Right atrium auricular region (tissue), 2 donors: Measurements from ENCODE around the gene LMOD1. TPM values are rescaled to one million over a fixed set of nuclear protein-coding genes. Genes with fewer than 3 reads are reported as not detected.

Source experiments
- DNase-seq: peaks from one replicate; pipeline ENCODE4 v3.0.0-alpha.2; 2019; ENCODE audit warnings: low spot score
- H3K27ac ChIP-seq, 2 donors: fragments of 200-600 bp; sonication (generic); 1 replicate in 1 of 2; 2 replicates in 1 of 2; pipeline ENCODE4 v1.5.1; 2016 to 2019
- H3K27me3 ChIP-seq, 2 donors: fragments of 200-600 bp; sonication (generic); one replicate each; pipeline versions ENCODE4 v1.5.1 to v1.6.0; 2017 to 2019
- H3K36me3 ChIP-seq: fragments of 200-600 bp; sonication (generic); one replicate; pipeline ENCODE4 v1.5.1; 2016
- H3K4me1 ChIP-seq, 2 donors: fragments of 200-600 bp; sonication (generic); one replicate each; pipeline versions ENCODE4 v1.5.1 to v1.6.0; 2017 to 2019
- H3K4me3 ChIP-seq, 2 donors: fragments of 200-600 bp; sonication (generic); 1 replicate in 1 of 2; 2 replicates in 1 of 2; pipeline ENCODE4 v1.5.1; 2017 to 2019; ENCODE audit warnings: mild to moderate bottlenecking in 1 of 2, moderate library complexity in 1 of 2
- H3K9me3 ChIP-seq, 2 donors: fragments of 200-600 bp; sonication (generic); one replicate each; pipeline ENCODE4 v1.5.1; 2019
- CTCF ChIP-seq, 2 donors: fragments of 200-600 bp; sonication (generic); IDR thresholded peaks; one replicate each; pipeline ENCODE4 v1.5.1; 2019; ENCODE audit warnings: antibody characterized with exemption in 2 of 2
- total RNA-seq, 2 donors: library from RNA; depleted of rRNA; stranded (reverse); fragments of >200 nt; gene quantifications; one replicate each; pipeline ENCODE4 v1.1.0, GENCODE V29; 2016

Gene LMOD1
- total RNA-seq, 2 donors from 2014 or later = 31.4 to 42.2 TPM

GRCh38 chr1:201881617-201882016 is 64.7 kb downstream of the LMOD1 start:
- H3K9me3 ChIP-seq = no peaks in the 10 kb centered on the region
- no peaks in the 10 kb centered on the region for H3K36me3 ChIP-seq
- H3K27me3 ChIP-seq = no peaks in the 10 kb centered on the region
- H3K27ac ChIP-seq = no peak overlapping the region
- TF ChIP-seq CTCF (IDR thresholded peaks at IDR 0.05) = no peak
- no peak for DNase-seq
- H3K4me3 ChIP-seq = no peak overlapping the region
- H3K4me1 ChIP-seq = peaks cover 0 to 45% of the 10 kb centered on the region in 2 donors

- Histone ChIP-seq H3K27ac (no peak overlapping the region), H3K4me3 (no peak overlapping the region), H3K4me1 (peaks cover 0 to 41% of the 10 kb centered on the region in 2 donors), H3K9me3 (no peaks in the 10 kb centered on the region), H3K36me3 (no peaks in the 10 kb centered on the region), H3K27me3 (no peaks in the 10 kb centered on the region)
- DNase-seq = no peak
- no peak for TF ChIP-seq CTCF (IDR thresholded peaks at IDR 0.05)
These were observed 65.3 kb downstream of the LMOD1 start for GRCh38 chr1:201880928-201881571.

- Histone ChIP-seq H3K4me1 (peaks cover 0 to 10% of the 10 kb centered on the region in 2 donors), H3K36me3 (peaks cover 24% of the 10 kb centered on the region), H3K4me3 (no peak overlapping the region), H3K27ac (peak overlapping the region in 1 of 2 donors; percentile 38), H3K27me3 (no peaks in the 10 kb centered on the region), H3K9me3 (no peaks in the 10 kb centered on the region)
- DNase-seq = no peak
- TF ChIP-seq CTCF (IDR thresholded peaks at IDR 0.05) = peak; percentile 47 to 75
These were observed 68.4 kb downstream of the LMOD1 start for GRCh38 chr1:201877877-201878401.

GRCh38 chr1:201876148-201876818 is 70.1 kb downstream of the LMOD1 start:
- Histone ChIP-seq H3K9me3 (no peaks in the 10 kb centered on the region), H3K27ac (no peak overlapping the region), H3K4me1 (peaks cover 0 to 8% of the 10 kb centered on the region in 2 donors), H3K4me3 (no peak overlapping the region), H3K27me3 (no peaks in the 10 kb centered on the region), H3K36me3 (peaks cover 41% of the 10 kb centered on the region)
- TF ChIP-seq CTCF (IDR thresholded peaks at IDR 0.05) = peak in 1 of 2 donors; percentile 46
- DNase-seq = no peak

GRCh38 chr1:201874672-201875071 is 71.7 kb downstream of the LMOD1 start:
- no peak overlapping the region for H3K27ac ChIP-seq
- H3K36me3 ChIP-seq = peaks cover 57% of the 10 kb centered on the region
- no peak overlapping the region for H3K4me3 ChIP-seq
- DNase-seq = no peak
- no peaks in the 10 kb centered on the region for H3K27me3 ChIP-seq
- H3K4me1 ChIP-seq = peaks cover 0 to 8% of the 10 kb centered on the region in 2 donors
- no peaks in the 10 kb centered on the region for H3K9me3 ChIP-seq
- no peak for TF ChIP-seq CTCF (IDR thresholded peaks at IDR 0.05)
